Embryonic facial prominence (tissue), 1 donor: ENCODE data around the gene TIRAP.
A peak's percentile ranks its signal among the peaks of the same experiment; 100 is the strongest.
"Not testable (repeated sequence)": the region's sequence is repeated elsewhere in the genome, so short reads cannot be mapped to it uniquely, and the experiment has no call there.

ENCODE experiments used
- DNase-seq: peaks from one replicate; pipeline ENCODE4 v3.0.0-alpha.2; 2016; ENCODE audit errors: extremely low spot score

Gene TIRAP

DNA sequence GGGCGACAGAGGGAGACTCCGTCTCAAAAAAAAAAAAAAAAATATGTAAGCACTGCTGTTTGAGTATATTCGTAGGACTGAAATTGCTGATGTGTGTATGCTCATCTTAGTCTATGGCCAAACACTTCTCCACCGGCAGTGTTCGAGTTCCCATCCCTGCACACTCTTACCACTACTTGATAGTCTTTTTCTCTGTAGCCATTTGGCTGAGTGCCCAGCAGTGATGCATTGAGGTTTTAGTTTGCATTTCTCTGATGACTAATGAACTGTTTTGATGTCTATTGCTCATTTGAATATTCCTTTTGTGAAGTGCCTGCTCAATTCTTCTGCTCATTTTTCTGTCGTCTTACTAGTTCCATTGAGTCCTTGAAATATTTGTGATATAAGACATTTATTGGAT is 1.9 kb downstream of the TIRAP start:
- DNase-seq, result no peak

DNA sequence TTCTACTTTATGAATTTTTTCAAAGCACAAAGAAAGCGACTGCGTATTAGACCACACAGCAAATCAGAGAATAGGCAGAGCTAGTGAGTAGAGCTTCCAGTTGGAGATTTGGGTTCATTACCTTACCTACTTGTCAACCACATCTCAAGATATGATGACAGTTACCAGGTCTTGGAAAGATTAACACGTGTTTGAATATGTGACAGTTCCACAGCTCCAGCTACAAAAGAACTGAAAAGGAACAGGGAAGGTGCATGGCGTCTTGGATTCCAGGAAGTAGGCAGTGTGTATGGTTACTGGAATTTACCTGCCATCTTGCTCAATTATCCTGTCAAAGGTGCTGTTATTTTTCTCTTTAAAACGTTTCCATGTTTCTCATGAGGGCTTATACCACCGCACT is 5.3 kb downstream of the TIRAP start:
- no peak for DNase-seq

DNA sequence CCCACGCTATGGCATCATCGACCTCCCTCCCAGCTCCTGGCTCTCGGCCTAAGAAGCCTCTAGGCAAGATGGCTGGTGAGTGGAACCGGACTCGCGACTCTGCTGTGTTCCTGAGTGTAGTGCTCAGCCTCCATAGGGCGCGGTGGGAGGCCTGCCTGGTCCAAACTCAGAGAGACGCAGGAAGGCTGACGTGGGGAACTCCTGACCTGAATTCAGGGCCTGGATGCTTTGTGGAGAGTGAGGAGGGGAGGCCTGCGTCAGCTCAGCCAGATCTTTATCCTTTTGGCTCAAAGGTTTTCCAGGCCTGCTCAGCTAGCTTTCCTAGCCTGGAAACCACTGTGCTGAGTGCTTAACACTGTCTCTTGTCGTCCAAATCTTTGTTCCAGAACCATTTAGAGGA is 8.0 kb downstream of the TIRAP start:
- no peak for DNase-seq

DNA sequence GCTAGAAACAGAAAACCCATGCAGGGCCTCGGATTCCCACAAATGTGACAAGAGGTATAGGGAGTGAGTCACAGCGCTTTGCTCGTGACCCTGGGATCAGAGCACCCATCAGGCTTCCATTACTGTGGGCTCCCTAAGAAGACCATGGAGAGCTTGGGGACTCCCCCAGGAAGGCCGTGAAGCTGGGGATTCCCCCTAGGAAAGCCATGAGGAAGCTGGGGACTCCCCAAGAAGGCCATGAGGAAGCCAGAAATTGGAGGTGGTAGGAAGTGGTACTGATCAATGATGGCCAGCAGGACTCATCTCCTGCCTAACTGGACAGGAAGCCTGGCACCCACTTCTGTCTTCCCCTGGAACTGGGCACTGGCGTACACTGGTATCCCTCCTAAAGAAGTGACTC is 10.8 kb downstream of the TIRAP start:
- no peak for DNase-seq

- DNase-seq, result no peak
Observed at GRCh38 chr11:126297004-126297403, 14.1 kb downstream of the TIRAP start.

DNA sequence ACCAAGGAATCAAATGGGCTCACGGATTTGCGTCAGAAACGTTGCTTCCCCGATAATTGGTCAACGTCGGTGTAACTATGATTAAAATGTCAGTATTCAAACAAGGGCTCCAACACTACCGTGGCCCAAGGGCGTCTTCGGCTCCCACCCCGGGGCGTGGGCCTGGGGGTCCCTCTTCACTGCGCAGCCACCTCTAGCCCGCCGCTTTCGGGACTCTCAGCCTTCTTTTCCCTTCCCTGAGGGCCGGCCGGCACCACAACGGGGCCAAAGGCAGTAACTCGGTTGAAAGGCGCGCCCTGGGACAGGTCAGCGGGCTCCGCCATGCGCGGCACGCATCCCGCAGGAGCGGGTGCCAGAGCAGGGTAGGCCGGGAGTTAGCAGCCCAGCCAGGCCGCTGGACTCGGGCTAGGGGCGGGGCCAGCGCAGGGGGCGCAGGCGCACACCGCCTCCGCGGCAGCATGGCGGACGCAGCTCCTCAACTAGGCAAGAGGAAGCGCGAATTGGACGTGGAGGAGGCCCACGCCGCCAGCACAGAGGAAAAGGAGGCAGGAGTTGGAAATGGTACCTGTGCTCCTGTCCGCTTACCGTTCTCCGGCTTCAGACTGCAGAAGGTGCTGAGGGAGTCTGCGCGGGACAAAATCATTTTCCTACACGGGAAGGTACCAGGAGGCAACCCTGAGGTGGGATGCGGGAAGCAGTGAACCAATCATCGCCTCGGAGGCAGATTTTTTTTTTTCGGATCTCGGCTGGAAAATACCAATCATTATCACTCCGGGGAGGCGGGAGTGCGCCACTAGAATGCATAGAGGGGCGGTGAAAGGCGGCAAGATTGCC is 20.9 kb downstream of the TIRAP start, which contains the start of gene DCPS:
Gene DCPS, plus strand, starts transcription at position 438 of the 834 bp plus-strand sequence. Its CDS starts 21 bp downstream, at position 459.
- DNase-seq, result peak; percentile 76

GRCh38 chr11:126304457-126305075 is 21.7 kb downstream of the TIRAP start:
- DNase-seq, result no peak

- DNase-seq, result no peak
Observed at GRCh38 chr11:126305699-126306098, 22.8 kb downstream of the TIRAP start.

GRCh38 chr11:126307706-126308105 is 24.8 kb downstream of the TIRAP start:
- DNase-seq, result no peak

GRCh38 chr11:126308271-126308671 is 25.4 kb downstream of the TIRAP start:
- no peak for DNase-seq

GRCh38 chr11:126308771-126309170 is 25.9 kb downstream of the TIRAP start:
- DNase-seq, result not testable (repeated sequence)

DNA sequence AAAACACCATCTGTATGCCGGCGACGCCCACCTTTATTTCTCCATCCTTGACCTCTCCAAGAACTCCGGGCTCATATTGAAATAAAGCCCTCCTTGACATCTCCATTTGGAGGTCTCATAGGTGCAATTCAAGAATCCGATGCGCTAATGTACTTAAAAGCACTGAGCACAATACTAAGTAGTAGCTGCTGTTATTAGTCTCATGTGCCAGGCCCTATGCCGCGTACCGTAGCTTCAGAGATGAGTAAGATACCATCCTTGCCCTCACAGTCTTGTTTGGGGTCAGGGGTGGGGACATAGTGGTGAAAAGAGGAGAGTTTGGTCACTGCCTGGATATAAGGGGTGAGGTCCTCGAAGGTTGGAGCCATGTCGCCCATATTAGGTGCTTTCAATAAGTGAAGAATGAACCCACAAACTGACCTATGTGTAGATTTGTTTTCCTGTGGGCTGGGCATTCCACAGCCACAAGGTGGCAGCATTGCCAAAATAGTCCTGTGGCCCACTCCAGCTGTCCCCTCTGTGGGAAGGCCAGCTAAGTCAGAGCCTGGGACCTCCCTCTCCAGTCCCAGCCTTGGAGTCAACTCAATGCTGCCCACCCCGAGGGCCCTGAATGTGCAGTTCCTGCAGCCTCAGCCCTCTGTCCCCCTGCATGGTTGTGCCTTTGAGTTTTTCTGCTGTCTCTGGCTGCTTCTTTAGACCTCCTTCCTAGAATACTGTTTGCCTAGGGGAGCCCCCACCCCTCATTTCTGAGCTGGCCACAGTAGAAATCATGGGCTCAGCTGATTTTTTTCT is 27.5 kb downstream of the TIRAP start:
- no peak for DNase-seq

- DNase-seq, result no peak
Observed at GRCh38 chr11:126310992-126311310, 28.1 kb downstream of the TIRAP start.

GRCh38 chr11:126311401-126312291 is 28.8 kb downstream of the TIRAP start:
- no peak for DNase-seq

DNA sequence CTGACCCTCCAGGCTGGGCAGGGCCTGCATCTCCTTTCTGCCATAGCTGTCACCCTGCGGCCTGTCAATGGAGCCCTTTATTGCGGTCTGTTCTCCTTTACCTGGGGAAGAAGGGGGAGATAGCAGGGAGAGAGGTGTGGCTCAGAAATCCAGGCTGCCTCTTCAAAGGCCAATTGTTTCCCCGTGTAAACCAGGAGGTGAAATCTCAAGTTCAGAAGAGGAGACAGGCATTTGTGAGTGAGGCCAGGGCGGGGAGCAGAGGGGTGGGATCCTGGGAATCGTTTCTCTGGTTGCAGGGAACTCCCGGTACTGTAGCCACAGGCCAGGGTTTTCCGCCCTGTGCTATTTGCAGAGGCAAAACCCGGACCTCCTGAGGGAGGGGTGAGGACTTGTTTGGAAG is 30.1 kb downstream of the TIRAP start:
- no peak for DNase-seq

- no peak for DNase-seq
Observed at GRCh38 chr11:126313826-126314225, 30.9 kb downstream of the TIRAP start.

- no peak for DNase-seq
Observed at GRCh38 chr11:126317432-126317755, 34.5 kb downstream of the TIRAP start.

DNA sequence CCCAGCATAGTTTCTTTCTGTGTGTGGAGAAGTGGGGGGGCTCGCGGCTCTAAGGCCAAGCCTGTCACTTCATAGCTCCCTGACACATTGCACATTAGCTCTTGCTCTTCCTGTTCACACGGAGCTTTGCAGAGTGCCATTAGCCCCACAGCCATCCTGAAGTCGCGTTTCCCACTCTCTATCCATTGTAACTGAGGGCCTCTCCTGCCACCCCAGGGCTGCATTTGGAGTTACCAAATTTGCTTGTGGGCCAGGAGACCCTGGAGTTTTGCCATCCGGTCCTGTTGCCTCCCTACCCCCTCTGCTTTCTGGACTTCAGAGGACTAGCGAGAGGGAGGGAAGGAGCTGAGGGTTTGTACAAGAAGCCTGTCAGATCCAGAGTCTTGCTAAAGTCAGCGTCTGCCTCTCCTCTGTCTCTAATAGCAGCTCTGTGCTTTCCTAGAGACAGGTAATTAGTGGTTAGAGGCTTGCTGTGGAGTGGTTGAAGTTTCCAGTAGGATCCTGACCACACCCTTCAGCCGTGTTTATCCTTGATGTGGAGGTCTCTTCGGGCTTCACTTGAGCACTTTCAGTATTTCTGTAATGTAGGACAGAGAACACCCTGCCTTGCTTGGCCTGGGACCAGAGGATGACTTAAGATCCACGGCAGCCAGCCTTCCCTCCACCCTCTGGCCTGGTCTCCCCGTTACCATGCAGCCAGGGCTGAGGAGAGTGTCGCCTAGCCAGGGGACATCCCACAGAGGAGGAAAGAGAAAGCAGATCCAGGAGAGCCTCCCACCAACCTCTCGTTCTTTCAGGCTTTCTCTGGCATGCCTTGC is 35.1 kb downstream of the TIRAP start:
- DNase-seq, result peak; percentile 76

- peak; percentile 92 for DNase-seq
Observed at GRCh38 chr11:126318574-126319373, 35.9 kb downstream of the TIRAP start.

DNA sequence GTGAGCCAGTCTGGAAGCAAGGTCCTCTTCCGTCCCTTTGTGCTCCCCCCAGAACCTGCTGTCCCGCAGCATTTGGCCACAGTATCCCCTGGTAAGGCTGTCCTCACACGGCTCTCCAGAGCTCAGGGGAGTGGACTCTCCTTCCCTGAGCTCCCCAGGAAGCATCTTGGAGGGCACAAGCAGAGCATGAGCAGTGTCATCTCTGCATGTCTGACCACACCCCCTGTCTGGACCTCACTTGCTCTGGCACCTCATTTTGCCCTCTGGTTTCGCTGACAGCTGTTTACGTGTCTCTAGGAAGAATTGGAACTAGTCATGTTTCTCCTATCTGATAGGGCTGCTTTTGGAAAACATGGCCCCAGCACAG is 36.5 kb downstream of the TIRAP start:
- no peak for DNase-seq
